ENCODE results near the gene IDS. TPM values are rescaled to one million over a fixed set of nuclear protein-coding genes. Genes with fewer than 3 reads are reported as not detected.
"Not testable (repeated sequence)": the region's sequence is repeated elsewhere in the genome, so short reads cannot be mapped to it uniquely, and the experiment has no call there.

Gene IDS
- polyA plus RNA-seq, 1 of the 3 experiments (the other 2 are of a cell fraction) = 78.4 TPM

DNA sequence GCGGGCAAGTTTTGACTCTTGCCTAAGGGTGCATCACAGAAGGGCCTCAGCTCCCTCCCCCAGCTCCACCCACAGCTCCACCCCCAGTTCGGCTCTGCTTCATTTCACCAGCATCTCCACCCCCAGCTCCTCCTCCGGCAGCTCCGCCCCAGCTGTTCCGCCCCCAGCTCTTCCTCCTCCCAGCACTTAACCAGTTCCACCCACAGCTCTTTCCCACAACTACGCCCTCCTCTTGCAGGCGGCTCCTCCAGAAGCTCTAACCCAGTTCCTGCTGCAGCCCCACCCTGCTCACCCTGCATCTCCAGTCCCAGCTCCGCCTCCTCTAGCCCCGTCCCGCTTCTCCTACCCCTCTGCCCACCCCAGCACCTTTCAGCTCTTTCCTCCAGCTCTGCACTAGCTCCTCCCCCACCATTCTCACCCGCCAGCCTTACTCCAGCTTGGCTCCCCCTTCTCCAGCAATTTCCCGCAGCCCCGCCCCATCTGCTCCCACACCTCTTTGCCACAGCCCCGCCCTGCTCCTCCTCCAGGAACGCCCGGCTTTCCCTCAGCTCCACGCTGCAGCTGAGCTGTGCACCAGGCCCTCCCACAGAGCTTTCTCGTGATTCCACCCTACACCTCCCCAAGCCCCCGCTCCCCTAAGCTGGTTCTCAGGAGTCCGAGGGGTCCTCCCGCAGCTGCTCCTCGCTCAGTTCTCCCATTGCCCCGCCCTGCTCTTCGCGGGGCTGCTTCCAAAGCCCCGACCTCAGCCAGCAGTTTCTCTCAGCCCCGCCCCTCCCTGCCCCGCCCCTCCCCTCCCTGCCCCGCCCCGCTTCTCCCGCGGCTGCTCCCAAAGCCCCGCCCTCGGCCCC is 34.4 kb upstream of the IDS start:
- Histone ChIP-seq H3K27ac (ENCODE audit: low read depth in 2 of 2, low read length in 1 of 2) (peak overlapping the region; percentile 53 to 66), H3K36me3 (replicated peaks in 1 of 2; ENCODE audit: control insufficient read depth in 1 of 2, insufficient read depth in 2 of 2, low read length in 1 of 2) (no peaks in the 10 kb centered on the region), H3K9ac (peak overlapping the region; percentile 67; the same call in 1 of the 2 replicates), H2AFZ (ENCODE audit: low read depth) (no peak overlapping the region), H4K20me1 (ENCODE audit: insufficient read depth) (no peaks in the 10 kb centered on the region), H3K79me2 (ENCODE audit: insufficient read depth) (no peaks in the 10 kb centered on the region), H3K27me3 (ENCODE audit: insufficient read depth) (no peaks in the 10 kb centered on the region), H3K4me3 (ENCODE audit: low read depth in 2 of 2, low read length in 1 of 2) (peak overlapping the region; percentile 49 to 53), H3F3A (replicated peaks; ENCODE audit: insufficient read depth) (no peaks in the 10 kb centered on the region), H3K4me2 (peak overlapping the region; percentile 62; the same call in 1 of the 2 replicates), H3K9me3 (no peaks in the 10 kb centered on the region), H3K4me1 (ENCODE audit: control insufficient read depth in 1 of 2, insufficient read depth in 2 of 2, low read depth in 1 of 2, low read length in 1 of 2) (peaks cover 0 to 7% of the 10 kb centered on the region in 2 experiments; a peak in 1 of 4 replicates), H3K9me2 (no peaks in the 10 kb centered on the region)
- DNase-seq = peak; percentile 74
- ChIA-PET CTCF (interaction anchor here (1.8 kb wide), 1 partner anchor 35 kb away, joined by 5 read pairs; the partner anchor contains the start of gene IDS), POLR2A (interaction anchor here (0.8 to 2.7 kb wide), 5 partner anchors 12 to 399 kb away, joined by 3 to 18 read pairs (median 7); partner anchors contain the start of genes EOLA2 and IDS)
- TF ChIP-seq, protein P1, sequence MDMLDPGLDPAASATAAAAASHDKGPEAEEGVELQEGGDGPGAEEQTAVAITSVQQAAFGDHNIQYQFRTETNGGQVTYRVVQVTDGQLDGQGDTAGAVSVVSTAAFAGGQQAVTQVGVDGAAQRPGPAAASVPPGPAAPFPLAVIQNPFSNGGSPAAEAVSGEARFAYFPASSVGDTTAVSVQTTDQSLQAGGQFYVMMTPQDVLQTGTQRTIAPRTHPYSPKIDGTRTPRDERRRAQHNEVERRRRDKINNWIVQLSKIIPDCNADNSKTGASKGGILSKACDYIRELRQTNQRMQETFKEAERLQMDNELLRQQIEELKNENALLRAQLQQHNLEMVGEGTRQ (IDR thresholded peaks at IDR 0.05; ENCODE audit: borderline replicate concordance, low read depth, low read length) = no peak
- TF ChIP-seq TCF12 (IDR thresholded peaks at IDR 0.05) (no peak), RCOR1 (IDR thresholded peaks at IDR 0.05; ENCODE audit: low read length) (no peak), NFIC (IDR thresholded peaks at IDR 0.05; ENCODE audit: borderline replicate concordance) (no peak), FOXM1 (IDR thresholded peaks at IDR 0.05; ENCODE audit: low read depth) (no peak), CHD2 (IDR thresholded peaks at IDR 0.05; ENCODE audit: low read length, partially characterized antibody) (no peak), NRF1 (IDR thresholded peaks at IDR 0.05; ENCODE audit: low read depth, low read length) (no peak), EZH2phosphoT487 (IDR thresholded peaks at IDR 0.05; ENCODE audit: borderline replicate concordance, low read depth) (no peak), SIN3A (IDR thresholded peaks at IDR 0.05; ENCODE audit: borderline replicate concordance, low read depth, low read length) (no peak), MXI1 (IDR thresholded peaks at IDR 0.05; ENCODE audit: low read depth, low read length) (no peak)
- TF ChIP-seq, protein P2, sequence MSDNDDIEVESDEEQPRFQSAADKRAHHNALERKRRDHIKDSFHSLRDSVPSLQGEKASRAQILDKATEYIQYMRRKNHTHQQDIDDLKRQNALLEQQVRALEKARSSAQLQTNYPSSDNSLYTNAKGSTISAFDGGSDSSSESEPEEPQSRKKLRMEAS (IDR thresholded peaks at IDR 0.05; ENCODE audit: low read depth) = no peak
- TF ChIP-seq, protein P3, sequence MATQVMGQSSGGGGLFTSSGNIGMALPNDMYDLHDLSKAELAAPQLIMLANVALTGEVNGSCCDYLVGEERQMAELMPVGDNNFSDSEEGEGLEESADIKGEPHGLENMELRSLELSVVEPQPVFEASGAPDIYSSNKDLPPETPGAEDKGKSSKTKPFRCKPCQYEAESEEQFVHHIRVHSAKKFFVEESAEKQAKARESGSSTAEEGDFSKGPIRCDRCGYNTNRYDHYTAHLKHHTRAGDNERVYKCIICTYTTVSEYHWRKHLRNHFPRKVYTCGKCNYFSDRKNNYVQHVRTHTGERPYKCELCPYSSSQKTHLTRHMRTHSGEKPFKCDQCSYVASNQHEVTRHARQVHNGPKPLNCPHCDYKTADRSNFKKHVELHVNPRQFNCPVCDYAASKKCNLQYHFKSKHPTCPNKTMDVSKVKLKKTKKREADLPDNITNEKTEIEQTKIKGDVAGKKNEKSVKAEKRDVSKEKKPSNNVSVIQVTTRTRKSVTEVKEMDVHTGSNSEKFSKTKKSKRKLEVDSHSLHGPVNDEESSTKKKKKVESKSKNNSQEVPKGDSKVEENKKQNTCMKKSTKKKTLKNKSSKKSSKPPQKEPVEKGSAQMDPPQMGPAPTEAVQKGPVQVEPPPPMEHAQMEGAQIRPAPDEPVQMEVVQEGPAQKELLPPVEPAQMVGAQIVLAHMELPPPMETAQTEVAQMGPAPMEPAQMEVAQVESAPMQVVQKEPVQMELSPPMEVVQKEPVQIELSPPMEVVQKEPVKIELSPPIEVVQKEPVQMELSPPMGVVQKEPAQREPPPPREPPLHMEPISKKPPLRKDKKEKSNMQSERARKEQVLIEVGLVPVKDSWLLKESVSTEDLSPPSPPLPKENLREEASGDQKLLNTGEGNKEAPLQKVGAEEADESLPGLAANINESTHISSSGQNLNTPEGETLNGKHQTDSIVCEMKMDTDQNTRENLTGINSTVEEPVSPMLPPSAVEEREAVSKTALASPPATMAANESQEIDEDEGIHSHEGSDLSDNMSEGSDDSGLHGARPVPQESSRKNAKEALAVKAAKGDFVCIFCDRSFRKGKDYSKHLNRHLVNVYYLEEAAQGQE (IDR thresholded peaks at IDR 0.05; ENCODE audit: low read depth, low read length) = no peak
- TF ChIP-seq, protein P4, sequence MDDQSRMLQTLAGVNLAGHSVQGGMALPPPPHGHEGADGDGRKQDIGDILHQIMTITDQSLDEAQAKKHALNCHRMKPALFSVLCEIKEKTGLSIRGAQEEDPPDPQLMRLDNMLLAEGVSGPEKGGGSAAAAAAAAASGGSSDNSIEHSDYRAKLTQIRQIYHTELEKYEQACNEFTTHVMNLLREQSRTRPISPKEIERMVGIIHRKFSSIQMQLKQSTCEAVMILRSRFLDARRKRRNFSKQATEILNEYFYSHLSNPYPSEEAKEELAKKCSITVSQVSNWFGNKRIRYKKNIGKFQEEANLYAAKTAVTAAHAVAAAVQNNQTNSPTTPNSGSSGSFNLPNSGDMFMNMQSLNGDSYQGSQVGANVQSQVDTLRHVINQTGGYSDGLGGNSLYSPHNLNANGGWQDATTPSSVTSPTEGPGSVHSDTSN (IDR thresholded peaks at IDR 0.05) = no peak
- TF ChIP-seq, protein P5, sequence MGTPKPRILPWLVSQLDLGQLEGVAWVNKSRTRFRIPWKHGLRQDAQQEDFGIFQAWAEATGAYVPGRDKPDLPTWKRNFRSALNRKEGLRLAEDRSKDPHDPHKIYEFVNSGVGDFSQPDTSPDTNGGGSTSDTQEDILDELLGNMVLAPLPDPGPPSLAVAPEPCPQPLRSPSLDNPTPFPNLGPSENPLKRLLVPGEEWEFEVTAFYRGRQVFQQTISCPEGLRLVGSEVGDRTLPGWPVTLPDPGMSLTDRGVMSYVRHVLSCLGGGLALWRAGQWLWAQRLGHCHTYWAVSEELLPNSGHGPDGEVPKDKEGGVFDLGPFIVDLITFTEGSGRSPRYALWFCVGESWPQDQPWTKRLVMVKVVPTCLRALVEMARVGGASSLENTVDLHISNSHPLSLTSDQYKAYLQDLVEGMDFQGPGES (IDR thresholded peaks at IDR 0.05; ENCODE audit: low read depth, low read length) = no peak
- 3% methylated on average over 34 of the region's 34 CpGs for WGBS (ENCODE audit: low lambda C conversion rate)

DNA sequence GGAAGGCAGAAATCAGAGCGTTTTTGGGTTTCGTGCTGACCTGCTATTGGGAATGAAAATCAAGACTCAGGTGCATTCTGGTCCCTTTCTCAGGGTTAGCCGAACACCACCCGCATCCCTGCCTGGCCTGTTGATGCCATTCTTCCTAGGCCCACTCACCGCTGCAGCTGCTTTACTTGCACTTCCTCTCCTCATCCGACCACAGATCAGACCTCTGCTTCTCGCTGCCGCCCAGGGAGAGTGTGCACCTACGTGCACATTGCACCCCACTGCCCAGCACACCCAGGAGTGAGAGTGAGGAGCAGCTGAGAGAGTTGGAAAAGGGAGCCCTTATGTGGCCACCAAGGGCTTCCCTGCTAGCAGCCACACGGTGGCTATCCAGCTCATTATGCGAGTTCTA is 32.4 kb upstream of the IDS start:
- DNase-seq = not testable (repeated sequence)

More for the DNA sequence above, 32.4 kb upstream of the IDS start:
- H3K9me3 ChIP-seq; H3K4me3 ChIP-seq (ENCODE audit: low read depth in 2 of 2, low read length in 1 of 2); H3K79me2 ChIP-seq (ENCODE audit: insufficient read depth); H3K36me3 ChIP-seq (replicated peaks in 1 of 2; ENCODE audit: control insufficient read depth in 1 of 2, insufficient read depth in 2 of 2, low read length in 1 of 2); H3K4me2 ChIP-seq; H2AFZ ChIP-seq (ENCODE audit: low read depth); H3K9me2 ChIP-seq; POLR2A ChIA-PET; H3F3A ChIP-seq (replicated peaks; ENCODE audit: insufficient read depth); H4K20me1 ChIP-seq (ENCODE audit: insufficient read depth); H3K4me1 ChIP-seq (ENCODE audit: control insufficient read depth in 1 of 2, insufficient read depth in 2 of 2, low read depth in 1 of 2, low read length in 1 of 2); H3K27me3 ChIP-seq (ENCODE audit: insufficient read depth); CTCF ChIA-PET; H3K27ac ChIP-seq (ENCODE audit: low read depth in 2 of 2, low read length in 1 of 2); H3K9ac ChIP-seq: not testable (repeated sequence)
- WGBS (ENCODE audit: low lambda C conversion rate) = 52% methylated on average over 7 of the region's 11 CpGs

Measured in SK-N-SH (cell line).